DMS 273 treated with DMSO at 0.1 percent for 48 hours (cell line): ENCODE results near the gene PPP1R9B.
A peak's percentile ranks its signal among the peaks of the same experiment; 100 is the strongest.

Experiments
- DNase-seq: peaks from one replicate; lab custom pipeline; 2025; lab: John Stamatoyannopoulos, UW

Gene PPP1R9B

DNA sequence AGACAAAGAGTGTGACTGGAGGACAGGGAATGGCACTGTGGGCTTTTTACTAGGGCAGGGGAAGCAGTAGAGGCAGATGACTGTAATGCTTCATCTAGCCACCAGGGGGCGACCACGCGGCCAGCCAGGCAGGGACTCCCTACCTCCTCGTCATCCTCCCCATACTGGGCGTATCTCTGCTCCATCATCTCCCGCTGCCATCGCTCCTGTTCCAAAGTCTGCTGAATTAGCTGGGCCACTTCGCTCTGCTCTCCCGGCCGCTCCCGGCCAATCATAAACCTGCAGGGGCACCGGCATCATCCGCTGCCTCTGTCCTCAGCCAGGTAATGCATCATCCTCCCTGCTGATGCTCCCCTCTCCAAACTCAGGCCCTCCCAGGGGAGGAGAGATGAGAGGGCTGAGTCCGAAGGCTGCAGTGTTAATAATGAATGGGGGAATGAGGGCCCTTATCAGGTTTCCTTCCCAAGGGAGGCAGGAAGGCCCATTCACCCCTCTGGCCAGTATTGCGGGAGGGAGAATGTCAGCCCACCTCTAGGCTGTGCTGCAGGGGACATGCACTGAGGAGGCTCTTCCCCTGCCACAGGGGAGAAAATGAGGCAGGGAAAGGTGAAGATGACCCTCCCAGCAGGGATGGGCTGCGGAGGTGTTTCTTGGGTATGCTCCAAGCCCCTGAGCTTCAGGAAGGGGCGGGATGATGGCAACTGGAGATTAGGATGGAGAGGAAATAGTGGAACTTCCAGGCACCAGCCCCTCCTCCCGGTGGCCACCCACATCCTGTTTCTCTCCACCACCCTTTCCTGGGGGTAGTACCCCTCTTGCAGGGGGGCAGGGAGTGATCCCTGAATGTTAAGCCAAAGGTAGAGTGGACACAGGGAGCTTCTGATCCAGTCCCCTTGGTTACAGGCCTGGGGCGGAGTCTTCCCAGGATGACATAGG, 10.3 kb downstream of the PPP1R9B start:
- peak; percentile 74 for DNase-seq

DNA sequence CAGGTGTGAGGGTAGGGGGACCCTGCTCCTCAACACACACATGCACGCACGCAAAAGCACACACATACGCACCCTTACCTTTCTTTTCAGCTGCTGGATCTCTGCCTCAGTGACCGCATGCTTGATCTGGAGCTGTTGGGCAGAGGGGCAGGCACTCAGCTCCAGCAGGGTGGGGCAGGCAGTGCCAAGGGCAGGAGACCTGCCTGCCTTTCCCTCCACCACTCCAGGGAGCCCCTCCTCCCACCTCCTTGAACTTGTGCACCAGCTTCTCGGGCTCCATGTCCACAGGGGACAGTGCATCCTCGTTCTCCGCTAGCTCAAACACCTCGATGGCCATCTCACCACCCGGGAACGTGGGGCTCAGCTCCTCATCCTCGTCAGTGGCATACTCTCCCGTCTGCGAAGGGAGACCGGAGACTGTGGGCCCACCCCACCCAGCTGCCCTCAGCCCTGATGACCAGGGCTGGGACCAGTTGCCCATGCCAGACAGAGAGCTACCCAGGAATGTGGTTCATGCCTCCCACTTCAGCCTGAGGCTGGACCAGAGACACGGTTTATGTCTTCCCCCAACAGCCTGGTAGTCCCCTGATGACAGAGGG, 11.2 kb downstream of the PPP1R9B start:
- no peak for DNase-seq

DNA sequence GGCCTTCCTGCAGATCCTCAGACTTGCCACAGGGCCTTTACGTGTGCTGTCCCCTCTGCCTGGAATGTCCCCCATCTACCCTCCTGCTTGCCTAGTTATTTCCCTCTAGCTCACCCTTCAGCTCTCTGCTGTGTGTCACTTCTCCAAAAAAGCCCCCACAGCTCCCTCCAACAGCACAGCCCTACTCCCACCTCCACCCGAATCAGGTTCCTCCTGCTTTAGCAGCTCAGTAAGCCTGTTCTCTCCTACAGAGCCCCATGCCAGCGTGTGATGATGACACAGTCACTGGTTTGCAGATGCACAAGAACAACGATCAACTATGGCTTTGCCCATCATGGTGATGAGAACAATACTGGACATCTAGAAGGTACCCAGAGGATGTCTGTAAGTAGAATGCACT, 13.4 kb downstream of the PPP1R9B start:
- no peak for DNase-seq

DNA sequence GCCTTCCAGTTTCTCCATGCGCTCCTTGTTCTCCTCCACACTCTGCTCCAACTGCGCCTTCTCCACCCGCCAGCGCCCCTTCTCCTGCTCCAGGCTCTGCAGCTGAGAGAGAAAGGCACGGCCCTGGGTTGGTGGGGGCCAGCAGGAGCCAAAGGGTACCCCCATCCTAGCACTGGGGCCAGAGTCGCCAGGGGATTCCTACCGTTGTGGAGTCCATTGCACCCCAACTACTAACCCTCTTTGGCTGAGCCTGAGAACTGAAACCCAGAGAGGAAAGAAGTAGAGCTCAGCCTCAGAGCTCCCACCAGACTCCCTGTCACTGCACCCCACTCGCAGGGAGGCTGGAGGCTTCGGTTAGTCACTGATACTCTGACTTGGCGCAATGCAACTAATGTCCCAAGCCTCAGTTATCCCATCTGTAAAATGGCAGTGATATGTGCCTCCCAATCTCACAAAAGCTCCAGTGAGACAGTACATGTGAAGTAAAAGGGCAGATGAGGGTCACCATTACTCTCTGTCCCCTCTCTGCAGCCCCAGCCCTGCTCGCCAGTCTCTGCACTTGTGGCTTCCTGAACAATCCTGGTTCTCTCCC, 14.3 kb downstream of the PPP1R9B start:
- no peak for DNase-seq

DNA sequence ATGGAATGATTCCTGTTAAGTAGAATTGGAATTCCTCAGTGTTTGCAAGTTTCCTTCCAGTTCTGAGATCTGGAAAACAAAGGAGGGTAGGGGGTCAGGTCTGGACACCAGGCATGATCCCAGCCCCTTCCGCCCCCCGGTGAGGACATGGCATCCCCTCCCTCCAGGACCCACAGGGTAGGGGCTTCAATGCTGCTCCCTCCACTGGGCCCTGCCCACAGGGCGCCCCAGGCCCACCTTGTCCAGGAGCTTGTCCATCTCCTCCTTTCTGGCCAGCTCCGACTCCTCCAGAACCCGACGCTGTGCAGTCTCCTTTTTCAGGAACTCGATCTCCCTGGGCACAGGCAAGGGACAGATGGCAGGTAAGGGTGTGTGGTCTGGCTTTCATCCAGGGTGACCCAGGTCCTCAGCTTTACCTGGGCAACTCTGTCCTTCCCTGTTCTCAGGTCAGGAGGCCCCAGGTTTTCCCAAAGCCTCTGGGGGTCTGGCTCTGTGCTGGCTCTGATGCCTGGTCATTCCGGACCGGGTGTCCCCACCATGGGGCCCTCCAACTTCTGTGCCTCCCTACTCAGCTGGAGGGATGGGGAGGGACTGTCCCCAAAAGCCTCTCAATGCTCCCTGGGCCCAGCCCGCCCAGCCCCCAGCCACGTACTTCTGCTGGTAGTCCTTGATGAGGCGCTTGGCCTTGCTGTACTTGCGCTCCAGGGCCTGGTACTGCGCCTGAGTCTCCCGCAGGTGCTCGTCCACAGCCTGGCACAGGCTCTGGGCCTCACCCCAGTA, 15.0 kb downstream of the PPP1R9B start:
- DNase-seq, result no peak

DNA sequence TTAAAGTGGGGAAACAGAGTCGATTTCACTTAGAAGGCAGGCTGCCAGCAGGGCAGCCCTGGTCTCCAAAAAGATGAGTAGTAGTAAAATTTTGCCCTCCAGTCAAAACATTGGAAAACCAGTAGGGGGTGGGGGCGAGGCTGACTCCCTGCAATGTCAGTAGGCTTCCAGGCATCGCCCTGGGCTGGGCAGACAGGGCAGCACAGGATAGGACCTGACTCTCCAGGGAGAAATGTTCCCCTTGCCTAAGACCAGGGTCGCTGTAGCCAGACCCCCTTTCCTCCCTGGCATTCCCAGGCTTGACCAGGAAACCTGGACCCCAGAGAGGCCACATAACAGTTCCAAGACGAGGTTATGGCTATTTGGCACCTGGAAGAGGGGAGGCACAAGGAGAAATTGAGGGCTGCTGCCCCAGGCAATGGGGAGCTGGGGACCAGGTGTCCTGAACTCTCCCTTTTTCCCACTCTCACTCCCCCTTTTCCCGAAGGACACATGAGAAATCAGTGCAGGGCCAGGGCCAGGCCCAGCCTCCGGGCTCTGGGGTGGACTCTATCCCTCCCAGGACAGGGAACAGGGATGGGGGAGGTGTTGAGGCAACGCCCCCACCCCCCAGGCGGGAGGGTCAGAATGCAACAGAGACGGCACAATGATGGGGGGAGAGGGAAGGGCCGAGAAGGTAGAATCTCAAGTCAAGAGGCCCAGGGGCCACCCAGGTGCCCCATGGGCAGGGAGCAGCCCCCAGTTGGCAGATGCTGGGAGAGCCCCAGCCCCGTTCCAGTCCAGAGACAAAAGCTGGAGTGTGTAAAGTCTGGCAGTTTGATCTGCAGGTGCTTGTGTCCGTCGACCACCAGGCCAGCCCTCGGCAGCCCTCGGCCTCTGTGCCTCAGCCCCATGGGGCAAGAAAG, 16.0 kb downstream of the PPP1R9B start:
- no peak for DNase-seq

DNA sequence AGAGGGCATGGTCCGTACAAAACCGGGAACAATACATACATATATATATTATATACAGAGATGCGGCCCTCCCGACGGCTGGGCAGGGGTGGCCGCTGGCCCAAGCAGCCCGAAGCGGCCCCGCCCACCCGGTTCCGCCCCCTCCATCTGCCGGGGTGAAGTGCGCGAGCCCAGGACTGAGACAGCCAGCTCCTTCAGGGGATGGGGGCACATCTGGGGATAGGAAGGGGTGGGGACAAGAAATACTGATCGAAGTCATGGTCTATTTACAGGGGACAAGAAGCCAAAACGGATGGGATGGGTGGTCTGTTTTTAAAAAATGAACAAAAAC, 16.7 kb downstream of the PPP1R9B start:
- no peak for DNase-seq

DNA sequence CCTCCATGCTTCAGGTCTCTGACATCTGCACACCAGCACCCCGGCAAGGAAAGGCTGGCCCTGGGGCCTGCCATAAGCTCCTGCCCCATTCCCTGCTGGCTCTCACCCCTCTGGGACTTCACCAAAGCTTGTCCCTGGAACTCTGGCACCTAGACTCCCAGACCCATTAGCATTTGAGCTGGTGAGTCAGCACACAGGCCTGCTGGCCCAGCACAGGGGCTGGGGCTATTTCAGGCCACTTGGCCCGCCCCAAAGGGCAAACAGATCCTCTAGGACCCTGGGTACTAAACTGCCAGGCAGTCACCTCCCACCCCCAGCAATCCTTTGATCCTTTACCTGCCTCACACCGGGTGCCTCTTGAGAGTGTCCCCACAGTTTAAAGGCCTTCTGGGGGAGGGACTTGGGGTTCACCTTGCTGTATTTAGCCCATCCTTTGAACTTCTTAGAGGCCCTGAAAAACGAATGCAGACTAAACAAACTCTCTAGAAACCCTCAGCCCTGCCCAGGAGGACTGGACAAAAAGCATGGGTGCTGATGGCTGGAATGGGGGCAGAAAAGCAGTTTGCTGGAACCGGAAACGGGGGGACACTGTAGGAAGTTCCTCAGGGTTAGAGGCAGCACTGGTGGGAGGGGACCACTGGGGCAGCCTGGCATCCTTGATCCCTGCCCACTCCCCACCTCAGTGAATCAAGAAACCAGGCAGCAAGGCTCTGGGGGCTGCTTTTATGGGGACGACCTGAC, 17.3 kb downstream of the PPP1R9B start:
- no peak for DNase-seq

DNA sequence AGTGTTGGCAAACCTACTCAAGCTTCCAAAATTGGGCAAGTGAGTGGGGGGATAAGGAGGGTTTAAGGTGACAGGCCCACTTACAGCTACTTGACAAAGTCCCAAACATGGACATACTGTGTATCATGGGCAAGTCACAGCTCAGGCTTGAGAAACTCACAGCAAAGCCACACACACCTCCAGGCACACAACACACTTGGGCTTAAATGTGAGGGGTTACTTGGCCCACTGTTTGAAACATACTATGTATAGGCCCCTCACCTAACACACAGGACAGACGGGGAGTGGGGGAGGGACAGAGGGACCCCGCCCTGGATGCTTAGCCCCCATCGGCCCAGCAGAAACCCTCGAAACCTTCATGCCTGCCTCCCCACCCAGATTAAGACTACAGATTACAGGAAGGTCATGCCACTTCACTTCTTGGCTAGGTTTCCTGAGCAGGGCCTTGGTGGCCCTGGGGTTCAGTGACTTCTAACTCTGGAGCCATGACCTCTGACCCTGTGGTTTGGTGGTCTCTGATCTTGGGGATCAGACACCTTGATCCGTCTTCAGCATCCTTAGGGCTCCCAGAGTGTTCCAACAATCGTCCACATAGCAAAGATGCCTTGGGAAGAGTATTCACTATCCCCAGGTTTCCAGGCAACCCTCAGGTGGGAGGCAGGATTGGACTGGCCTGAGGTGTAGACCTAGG, 18.2 kb downstream of the PPP1R9B start:
- DNase-seq, result no peak

DNA sequence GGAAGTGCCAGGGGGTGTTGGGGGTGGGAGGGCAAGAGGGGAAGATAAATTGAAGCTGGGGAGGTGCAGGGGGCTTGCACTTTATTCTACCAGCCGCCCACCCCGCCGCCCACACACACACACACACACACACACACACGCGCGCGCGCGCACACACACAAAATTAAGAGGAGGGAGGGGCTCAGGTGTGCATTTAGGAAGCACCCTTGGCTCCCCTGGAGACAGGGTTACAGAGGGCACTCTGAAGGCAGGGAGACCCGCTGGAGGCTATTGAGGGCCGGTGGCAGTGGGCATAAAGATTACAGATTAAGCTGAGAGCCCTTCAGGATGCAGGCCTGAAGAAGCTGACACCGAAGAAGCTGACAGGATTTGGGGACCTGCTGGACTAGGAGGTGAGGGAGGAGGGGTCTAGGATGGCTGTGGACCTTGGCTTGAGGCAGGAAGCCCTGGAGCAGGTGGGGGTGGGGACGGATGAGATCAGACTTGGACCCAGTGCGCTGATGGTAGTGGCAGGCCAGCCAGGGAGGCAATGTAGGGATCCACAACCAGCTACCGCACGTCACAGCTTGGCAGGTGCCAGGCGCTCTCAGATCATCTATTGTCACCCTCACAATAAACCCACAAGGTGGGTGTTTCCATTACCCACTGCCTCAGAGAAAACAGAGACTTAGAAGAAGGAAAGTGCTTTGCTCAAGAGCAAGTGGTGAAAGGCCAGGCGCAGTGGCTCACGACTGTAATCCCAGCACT, 19.7 kb downstream of the PPP1R9B start:
- no peak for DNase-seq

DNA sequence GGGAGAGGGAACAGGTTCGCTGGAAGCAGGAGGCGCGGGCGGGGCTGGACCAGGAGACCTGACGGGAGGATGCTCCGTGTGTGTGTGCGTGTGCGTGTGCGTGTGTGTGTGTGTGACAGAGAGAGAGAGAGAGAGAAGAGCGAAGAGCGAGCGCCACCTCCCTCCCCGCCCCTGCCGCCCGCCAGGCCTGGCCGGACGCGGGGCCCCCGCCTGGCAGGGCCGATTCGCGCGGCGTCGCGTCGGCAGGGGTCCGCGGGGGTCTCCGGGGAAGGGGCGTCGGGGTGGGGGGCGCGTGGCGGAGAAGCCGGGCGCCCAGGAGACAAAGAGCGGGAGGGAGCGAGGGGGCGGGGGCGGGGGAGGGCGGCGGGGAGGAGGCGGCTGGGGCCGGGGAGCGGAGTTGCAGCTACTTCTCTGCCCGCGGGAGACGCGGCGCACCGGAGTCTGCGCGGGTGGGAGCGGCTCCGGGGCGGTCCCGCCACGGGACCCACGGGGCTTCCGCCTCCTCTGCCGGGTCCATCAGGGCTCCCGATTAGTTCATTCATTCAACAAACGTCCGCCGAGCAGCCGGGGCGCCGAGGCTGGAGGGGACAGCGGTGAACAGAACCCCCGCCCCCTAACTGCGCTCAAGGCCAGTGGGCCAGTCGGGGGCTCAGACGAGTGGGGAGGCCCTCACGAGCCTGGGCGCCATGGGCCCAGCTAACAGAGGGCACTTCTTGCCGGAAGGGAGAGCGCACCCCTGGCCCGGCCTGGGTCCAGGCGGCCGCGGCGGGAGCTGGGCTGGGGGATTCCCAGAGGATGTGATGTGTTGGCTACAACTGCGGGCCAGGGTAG, 20.5 kb downstream of the PPP1R9B start, which contains the start of gene SAMD14:
TSS of gene SAMD14 (minus strand) at position 433 of the 831 bp plus-strand sequence. CDS start 5,201 bp downstream, outside the sequence.
- no peak for DNase-seq

DNA sequence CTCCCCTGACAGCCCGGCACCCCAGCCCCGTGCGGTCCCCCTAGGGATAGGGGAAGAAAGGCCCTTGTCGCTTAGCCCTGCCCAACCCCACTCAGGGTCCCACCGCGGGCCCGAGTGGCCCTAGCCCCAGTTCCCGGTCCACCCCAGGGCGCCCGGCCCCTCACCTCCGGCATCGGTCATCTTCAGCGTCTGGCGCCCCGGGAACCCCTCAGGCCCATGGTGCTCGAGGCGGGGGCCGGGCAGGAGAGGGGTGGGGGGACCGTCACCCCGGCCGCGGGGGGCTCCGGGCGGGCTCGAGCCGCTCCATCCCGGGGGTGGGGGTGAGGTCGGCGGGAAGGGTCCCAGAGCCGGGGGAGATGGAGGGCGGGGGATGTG, 21.1 kb downstream of the PPP1R9B start:
- DNase-seq, result no peak

DNA sequence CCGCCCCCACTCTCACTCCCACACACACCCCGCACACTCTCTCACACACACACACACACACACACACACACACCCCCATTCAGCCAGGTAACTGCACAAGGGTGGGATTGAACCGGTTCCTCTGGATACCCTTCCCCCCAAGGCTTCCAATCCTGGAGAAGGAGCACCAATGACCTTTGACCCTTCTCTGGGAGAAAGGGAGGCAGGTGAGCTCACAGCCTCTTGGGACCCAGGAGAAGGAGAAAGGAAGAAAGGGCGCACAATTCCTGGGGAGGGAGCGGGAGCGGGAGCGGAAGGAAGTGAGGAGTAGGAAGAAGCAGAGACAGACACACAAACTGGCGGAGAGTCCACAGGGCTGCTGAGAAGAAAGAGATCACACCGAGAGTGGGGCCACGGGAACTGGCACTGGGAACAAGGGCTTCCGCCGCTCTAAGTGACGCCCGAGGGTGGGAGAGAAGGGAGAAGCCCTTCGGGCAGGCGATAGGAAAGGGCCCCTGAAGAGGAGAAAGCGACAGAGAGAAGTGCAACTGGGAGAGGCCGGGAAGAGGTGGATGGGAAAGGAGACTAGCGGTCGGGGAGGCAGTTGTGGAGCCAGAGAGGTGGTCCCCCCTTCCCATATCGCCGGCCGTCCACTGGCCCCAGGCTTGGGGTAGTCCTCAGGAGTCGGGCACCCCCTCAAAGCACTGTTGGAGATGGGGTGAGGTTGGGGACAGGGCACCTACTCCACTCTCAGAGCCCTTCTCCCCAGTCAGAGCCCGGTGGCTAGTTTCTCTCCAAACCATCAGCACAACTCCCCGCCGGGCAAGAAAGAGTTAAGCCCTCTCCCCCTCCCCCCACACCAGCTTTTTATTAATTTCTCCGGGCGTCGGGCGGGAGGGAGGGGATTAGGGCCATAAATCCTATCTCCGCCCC, 21.8 kb downstream of the PPP1R9B start:
- DNase-seq, result no peak

DNA sequence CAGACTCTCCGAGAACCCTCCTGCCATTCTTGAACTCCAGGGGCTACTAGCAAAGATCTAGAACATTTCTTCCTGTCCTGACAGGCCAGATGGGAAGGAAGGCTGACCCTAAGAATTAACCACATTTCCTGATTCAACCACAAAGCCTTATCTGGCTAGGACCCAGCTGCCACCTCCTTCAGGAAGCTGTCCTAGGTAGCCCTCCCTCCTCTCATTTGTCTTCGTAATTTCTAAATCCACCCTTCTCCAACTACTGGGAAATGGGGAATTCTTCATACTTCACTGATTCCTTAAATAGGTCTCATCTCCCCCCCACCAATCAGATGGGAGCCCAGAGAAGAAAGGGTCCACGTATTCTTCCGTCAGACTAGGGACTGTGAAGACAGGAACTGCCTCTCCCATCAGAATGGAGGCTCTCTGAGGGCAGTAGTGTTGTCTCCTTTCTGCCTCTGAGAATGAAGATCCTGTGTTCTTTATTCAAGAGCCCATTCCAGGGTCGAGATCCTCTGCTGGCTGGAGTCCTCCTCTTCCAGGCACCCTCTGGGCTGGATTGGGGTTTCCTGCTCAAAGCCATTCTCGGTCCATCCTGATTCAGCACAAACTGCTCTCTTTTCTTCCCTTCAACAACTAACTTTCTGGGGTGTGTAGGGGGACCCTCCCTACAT, 22.6 kb downstream of the PPP1R9B start:
- no peak for DNase-seq

DNA sequence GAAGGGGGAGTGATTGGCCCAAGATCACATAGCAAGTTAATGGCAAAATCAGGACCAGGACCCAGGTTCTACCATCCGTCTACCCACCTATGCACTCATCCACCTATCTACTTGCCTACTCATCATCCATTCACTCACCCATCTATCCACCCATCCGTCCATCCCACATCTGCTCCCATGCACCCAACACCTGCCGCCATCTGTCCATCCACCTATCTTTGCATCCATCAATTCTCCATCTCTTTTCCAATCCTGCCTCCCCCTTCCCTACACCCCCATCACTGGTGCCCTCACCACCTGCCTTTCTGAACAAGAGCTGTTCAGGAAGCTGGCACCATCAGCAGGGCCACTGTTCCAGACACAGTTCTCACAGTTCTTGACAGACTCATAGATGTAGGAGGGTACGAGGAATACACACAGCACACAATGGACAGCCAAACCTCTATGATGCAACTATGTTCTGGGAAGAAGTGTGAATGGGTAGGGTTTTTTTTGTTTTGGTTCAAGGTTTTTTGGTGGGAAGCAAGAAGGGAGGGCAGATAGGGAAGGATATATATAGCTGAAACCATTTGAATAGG, 25.0 kb downstream of the PPP1R9B start:
- no peak for DNase-seq

DNA sequence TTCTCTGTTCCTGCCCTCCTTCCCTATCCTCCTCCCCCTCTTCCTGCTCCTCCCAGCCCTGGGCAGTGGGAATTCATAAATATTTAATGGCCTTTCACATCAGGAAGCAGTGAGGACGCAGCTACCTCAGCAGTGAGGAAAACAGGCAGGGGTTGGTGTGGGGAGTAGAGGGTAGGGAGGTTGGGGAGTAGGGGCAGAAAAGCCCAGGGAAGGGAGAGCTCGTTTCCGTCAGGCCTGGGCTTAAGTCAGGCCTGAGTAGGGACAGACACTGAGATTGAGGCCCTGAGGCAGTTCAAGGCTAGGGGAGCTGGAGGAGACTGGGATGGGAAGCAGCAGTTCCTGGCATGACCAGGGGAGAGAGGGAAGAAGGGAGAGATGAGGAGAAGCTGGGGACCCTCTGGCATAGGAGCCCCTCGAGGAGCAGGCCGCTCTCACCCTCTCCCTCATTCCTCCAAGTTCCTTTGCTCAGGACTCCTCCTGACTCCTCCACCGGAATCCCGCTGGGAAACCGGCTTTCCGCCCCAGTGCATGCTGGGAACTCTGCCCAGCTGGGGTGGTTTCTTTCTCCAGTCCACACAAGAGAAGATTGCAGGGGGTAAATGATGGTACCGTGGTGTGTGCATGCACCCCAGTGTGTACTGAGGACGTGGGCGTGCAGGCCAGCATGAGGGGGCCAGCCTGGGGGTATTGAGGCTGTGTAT, 26.7 kb downstream of the PPP1R9B start:
- no peak for DNase-seq
